H1 (cell line): ENCODE data around the gene SNRPD3.

ENCODE experiments used
- TAF1 ChIP-seq: IDR thresholded peaks from 2 replicates; pipeline ENCODE4 v1.6.1; 2011; ENCODE audit warnings: mild to moderate bottlenecking, low read depth, low read length
- TEAD4 ChIP-seq: IDR thresholded peaks from 2 replicates; pipeline ENCODE4 v1.6.1; 2012; ENCODE audit warnings: low read depth, low read length, inconsistent platforms, mixed read lengths

DNA sequence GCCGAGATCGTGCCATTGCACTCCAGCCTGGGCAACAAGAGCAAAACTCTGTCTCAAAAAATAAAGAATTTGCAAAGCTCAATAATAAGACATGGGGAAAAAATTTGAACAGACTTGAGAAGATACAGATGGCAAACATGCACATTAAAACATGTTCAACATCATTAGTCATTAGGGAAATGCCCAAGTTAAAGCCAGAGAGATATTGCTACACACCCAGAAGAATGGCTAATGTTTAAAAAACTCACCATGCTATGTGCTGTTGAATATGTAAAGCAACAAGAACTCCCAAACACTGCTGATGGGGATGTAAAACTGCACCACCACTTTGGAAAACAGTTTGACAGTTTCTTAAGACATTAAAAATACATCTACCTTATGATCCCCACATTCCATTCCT, 24.5 kb downstream of the SNRPD3 start:
- no peak for TF ChIP-seq TAF1
- TF ChIP-seq TEAD4: no peak
